Mesothelial cell of epicardium (in vitro differentiated cells): ENCODE measurements around the gene ANGEL1. TPM values are rescaled to one million over a fixed set of nuclear protein-coding genes. Genes with fewer than 3 reads are reported as not detected.

Source experiments
- DNase-seq, 2 experiments: peaks; one replicate each; pipeline ENCODE4 v3.0.0; 2021; ENCODE audit warnings: low spot score in 2 of 2; ENCODE audit not compliant: unreplicated experiment in 2 of 2
- H3K27ac Mint-ChIP-seq: 2 replicates; pipeline ENCODE4 v1.8.0; 2021; ENCODE audit warnings: mixed read lengths
- H3K27me3 Mint-ChIP-seq: 2 replicates; pipeline ENCODE4 v1.8.0; 2021; ENCODE audit warnings: low read depth, mixed read lengths
- H3K36me3 Mint-ChIP-seq: 2 replicates; pipeline ENCODE4 v1.8.0; 2021; ENCODE audit warnings: mixed read lengths
- H3K4me1 Mint-ChIP-seq: 2 replicates; pipeline ENCODE4 v1.8.0; 2021; ENCODE audit warnings: mixed read lengths
- H3K4me3 Mint-ChIP-seq: 2 replicates; pipeline ENCODE4 v1.8.0; 2021; ENCODE audit warnings: mild to moderate bottlenecking, moderate library complexity, mixed read lengths
- H3K9me3 Mint-ChIP-seq: 2 replicates; pipeline ENCODE4 v1.8.0; 2021; ENCODE audit warnings: mixed read lengths
- total RNA-seq: library from RNA; stranded (reverse); gene quantifications from 3 replicates; pipeline ENCODE4 v1.2.1, GENCODE V29; 2021
- TF ChIP-seq, protein P1 (sequence below): fragments of 200-600 bp; sonication (generic); IDR thresholded peaks from one replicate; pipeline ENCODE4 v1.5.0; 2021; ENCODE audit warnings: antibody characterized with exemption; ENCODE audit not compliant: unreplicated experiment

ANGEL1 gene
- total RNA-seq, 1 donor from 2014 or later = 39.4 TPM

DNA sequence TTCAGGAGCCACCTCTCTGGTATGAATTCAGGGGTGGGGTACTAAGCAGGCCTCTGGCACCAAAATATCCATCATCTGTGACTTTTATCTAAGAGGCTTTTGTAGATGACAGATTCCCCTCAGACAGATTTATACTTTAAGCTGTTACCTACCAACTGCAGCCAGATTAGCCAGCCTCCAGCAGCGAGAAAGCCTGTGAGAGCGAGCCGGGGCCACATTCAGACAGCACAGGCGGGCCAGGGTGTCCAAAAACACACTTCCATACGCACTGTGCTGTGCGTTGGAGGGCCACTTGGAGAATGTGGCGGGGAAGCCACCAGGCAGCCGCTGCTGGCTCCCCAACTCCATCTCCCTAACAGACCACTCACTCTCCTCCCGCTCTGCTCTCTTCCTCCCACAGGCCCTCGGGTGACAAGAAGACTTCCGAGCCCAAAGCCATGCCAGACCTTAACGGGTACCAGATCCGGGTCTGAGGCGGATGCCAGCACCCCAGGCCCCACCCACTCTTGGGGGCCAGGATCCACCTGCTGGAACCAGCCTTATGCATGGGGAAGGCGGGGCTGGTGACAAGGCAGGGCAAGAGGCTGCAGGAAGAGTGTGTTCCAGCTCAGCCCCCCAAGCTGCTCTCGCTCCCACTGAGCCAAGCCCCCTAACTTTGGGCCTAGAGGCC, 34.0 kb downstream of the ANGEL1 start:
- H3K27me3 Mint-ChIP-seq = no peaks in the 10 kb centered on the region
- H3K4me3 Mint-ChIP-seq = no peak overlapping the region
- H3K27ac Mint-ChIP-seq = no peak overlapping the region
- TF ChIP-seq, protein P1, sequence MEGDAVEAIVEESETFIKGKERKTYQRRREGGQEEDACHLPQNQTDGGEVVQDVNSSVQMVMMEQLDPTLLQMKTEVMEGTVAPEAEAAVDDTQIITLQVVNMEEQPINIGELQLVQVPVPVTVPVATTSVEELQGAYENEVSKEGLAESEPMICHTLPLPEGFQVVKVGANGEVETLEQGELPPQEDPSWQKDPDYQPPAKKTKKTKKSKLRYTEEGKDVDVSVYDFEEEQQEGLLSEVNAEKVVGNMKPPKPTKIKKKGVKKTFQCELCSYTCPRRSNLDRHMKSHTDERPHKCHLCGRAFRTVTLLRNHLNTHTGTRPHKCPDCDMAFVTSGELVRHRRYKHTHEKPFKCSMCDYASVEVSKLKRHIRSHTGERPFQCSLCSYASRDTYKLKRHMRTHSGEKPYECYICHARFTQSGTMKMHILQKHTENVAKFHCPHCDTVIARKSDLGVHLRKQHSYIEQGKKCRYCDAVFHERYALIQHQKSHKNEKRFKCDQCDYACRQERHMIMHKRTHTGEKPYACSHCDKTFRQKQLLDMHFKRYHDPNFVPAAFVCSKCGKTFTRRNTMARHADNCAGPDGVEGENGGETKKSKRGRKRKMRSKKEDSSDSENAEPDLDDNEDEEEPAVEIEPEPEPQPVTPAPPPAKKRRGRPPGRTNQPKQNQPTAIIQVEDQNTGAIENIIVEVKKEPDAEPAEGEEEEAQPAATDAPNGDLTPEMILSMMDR = no peak
- peaks cover 14% of the 10 kb centered on the region for H3K36me3 Mint-ChIP-seq
- peaks cover 19% of the 10 kb centered on the region for H3K4me1 Mint-ChIP-seq
- DNase-seq = no peak
- H3K9me3 Mint-ChIP-seq = no peaks in the 10 kb centered on the region

DNA sequence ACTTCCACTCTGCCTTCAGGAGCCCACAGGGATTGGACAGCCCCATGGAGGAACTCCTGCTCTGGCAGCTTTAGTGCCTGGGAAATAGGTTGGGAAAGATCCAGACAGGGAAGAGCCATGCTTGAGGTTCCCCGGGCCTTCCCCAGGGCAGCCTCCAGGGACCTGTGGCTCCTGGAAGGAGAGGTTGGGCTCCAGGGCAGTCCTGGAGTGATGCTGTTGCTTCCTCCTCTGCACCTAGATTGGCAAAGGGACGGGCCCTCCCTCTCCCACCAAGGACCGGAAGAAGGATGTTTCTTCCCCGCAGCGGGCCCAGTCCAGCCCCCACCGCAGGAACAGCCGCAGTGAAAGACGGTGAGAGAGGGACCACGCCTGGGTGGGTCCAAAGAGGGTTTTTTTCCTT, 35.0 kb downstream of the ANGEL1 start:
- Mint-ChIP-seq H3K9me3 (no peaks in the 10 kb centered on the region), H3K36me3 (peaks cover 12% of the 10 kb centered on the region), H3K27me3 (no peaks in the 10 kb centered on the region), H3K27ac (no peak overlapping the region), H3K4me3 (no peak overlapping the region), H3K4me1 (peaks cover 28% of the 10 kb centered on the region)
- DNase-seq = no peak
- TF ChIP-seq, protein P1 = no peak

DNA sequence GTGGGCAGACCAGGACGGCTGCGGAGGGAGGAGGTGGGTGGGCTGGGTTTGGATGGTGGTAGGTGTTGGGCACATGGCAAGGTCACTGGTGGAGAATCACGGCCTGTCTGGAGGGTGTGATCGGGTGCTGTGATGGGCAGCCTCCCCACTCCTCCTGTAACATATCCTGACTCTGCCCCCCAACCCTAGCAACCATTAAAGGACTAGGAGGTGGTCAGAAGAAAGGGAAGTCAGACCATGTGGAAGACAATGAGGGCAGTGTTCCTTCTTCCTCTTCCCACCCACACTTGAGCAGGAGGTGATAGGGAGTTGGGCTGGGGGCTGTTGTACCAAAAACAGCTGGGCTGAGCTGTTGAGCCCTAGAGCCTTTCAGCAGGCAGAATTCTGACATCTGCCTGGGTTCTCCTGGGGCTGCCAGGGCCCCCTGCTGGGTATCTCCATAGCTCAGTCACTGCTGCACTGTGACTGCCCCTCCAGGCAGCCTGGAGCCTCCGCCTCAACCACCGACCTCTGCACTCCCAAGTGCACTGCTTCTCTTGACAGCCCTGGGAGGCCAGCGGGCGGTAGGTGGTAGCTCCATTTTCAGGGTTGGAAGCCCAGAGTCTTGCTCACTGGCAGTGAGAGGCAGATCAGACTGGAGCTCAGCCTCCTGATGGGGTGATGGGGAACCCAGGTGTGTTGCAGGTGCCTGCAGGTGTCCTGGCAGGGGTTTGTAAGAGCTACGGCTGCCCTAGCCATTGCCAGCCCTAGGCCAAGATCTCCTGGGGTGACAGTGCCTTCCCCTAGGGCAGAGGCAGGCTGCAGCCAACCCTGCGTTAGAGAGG, 36.0 kb downstream of the ANGEL1 start:
- Mint-ChIP-seq H3K36me3 (peaks cover 12% of the 10 kb centered on the region), H3K27me3 (no peaks in the 10 kb centered on the region), H3K4me1 (peaks cover 36% of the 10 kb centered on the region), H3K4me3 (no peak overlapping the region), H3K9me3 (no peaks in the 10 kb centered on the region), H3K27ac (no peak overlapping the region)
- DNase-seq = no peak
- TF ChIP-seq, protein P1 = no peak

DNA sequence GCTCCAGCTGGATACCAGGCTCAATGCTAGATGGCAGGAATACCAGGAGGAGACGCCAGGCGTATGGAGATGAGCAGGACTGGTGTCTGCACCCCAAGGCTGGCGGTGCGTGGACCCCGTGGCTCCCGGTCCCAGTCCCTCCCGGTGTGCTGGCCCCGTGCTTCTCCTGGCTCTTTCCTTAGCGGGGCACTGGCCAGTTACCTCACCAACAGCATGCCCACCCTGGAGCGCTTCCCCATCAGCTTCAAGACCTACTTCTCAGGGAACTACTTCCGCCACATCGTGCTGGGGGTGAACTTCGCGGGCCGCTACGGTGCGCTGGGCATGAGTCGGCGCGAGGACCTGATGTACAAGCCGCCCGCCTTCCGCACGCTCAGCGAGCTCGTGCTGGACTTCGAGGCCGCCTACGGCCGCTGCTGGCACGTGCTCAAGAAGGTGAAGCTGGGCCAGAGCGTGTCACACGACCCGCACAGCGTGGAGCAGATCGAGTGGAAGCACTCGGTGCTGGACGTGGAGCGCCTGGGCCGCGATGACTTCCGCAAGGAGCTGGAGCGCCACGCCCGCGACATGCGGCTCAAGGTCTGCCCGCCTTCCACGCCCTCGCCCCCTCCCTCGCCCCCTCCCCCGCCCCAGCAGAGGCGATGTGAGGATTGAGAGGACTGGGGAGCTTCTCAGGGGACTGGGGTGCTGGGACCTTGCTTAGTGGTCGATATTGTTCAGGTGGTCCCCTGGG, 36.8 kb downstream of the ANGEL1 start:
- Mint-ChIP-seq H3K9me3 (no peaks in the 10 kb centered on the region), H3K4me1 (peaks cover 39% of the 10 kb centered on the region), H3K27ac (no peak overlapping the region), H3K36me3 (peaks cover 12% of the 10 kb centered on the region), H3K27me3 (no peaks in the 10 kb centered on the region), H3K4me3 (no peak overlapping the region)
- no peak for DNase-seq
- TF ChIP-seq, protein P1 = no peak

DNA sequence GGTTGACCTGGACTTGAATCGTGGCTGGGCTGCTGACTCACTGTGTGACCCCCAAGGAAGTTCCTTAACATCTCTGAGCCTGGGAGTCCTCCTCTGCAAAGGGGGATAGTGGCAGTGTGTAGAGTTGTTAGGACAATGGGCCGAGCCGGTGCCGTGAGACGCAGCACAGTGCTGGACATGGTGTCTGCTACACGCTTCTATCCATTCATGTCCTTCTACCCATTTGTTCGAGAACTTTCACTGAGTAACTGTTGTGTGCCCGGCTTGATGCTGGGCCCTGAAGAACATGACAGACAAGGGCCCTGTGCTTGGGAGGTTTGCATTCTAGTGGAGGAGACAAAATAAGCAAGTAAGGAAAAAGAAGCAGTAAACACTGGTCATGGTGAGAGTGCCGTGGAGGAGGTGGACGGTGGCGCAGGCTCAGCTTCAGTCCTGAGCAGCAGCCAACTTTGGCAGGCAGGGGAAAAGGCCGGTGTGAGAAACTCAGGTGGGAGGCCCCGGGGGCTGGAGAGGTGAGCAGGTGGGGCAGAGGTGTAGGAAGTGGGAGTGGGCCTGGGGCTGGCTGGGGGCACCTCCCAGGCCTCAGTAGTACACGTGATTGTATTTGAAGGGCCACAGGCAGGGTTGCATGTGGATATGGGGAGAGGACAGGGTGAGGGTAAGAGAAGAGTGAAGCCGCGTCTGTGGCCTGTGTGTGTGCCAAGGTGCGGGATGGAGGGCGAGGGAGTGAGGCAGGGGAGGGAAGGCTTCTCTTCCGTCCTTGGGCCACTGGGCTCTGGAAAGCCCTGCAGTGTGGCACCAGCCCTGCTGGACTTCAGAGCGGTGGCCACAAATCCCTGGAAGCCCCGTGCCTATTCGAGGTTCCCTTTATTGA, 37.6 kb downstream of the ANGEL1 start:
- peaks cover 9% of the 10 kb centered on the region for H3K36me3 Mint-ChIP-seq
- no peaks in the 10 kb centered on the region for H3K9me3 Mint-ChIP-seq
- H3K4me3 Mint-ChIP-seq = no peak overlapping the region

More for the DNA sequence above, 37.6 kb downstream of the ANGEL1 start:
- H3K27ac Mint-ChIP-seq = no peak overlapping the region
- H3K4me1 Mint-ChIP-seq = peaks cover 33% of the 10 kb centered on the region
- H3K27me3 Mint-ChIP-seq = no peaks in the 10 kb centered on the region
- TF ChIP-seq, protein P1 = no peak
- no peak for DNase-seq
